VCaP (cell line): ENCODE measurements around the gene ABHD2.

Experiments
- H3K27ac ChIP-seq: fragments of 450-650 bp; 2 replicates; pipeline ENCODE4 v1.5.1; 2017
- CTCF ChIP-seq: fragments of 450-650 bp; conservative IDR thresholded peaks from 2 replicates; pipeline ENCODE4 v1.5.1; 2017; ENCODE audit warnings: mild to moderate bottlenecking, moderate library complexity

Gene ABHD2

DNA sequence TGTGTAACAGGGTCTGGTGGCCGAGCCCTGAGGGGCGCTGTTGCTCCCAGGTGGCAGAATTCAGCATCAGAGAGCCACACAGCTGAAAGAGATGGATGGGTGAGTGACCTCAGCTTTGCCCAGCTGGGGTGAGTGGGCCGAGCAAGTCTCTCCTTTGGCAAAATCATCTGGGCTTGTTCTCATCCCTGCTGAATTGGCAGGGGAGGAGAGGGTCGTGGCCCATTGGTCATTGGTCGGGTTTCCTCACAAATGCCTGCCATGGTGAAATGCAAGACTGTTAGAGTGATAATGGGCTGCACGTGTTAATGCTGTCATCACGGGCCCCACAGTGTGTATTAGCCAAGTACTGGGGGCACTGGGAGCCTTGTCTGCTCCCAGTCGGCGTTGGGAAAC lies 15.9 kb downstream of the ABHD2 start:
- no peak for TF ChIP-seq CTCF
- H3K27ac ChIP-seq = no peak overlapping the region

GRCh38 chr15:89105147-89105546 lies 16.9 kb downstream of the ABHD2 start:
- no peak overlapping the region for H3K27ac ChIP-seq
- no peak for TF ChIP-seq CTCF

- TF ChIP-seq CTCF = no peak
Observed at GRCh38 chr15:89106200-89106599, 17.9 kb downstream of the ABHD2 start.

DNA sequence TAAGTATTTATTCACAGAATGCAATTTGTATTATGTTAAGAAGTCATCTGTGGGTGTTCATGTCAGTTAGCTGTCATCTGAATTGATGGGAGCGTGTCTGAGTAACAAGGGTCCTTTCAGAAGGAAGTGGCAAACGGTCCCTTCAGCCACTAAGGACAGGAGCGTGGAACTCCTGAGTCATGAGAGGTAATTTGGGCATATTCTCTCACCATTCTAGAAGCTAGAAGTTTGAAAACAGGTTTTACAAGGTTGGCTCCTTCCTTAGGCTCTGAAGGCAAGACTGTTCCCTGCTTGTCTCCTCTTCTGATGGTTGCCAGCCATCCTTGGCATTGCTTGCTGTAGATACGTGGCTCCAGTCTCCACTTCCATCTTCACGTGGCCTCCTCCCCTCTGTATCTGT lies 19.7 kb downstream of the ABHD2 start:
- TF ChIP-seq CTCF = no peak
- peak overlapping the region; percentile 22; the same call in 1 of the 2 replicates for H3K27ac ChIP-seq

More at GRCh38 chr15:89106200-89106599, 17.9 kb downstream of the ABHD2 start:
- no peak overlapping the region for H3K27ac ChIP-seq

DNA sequence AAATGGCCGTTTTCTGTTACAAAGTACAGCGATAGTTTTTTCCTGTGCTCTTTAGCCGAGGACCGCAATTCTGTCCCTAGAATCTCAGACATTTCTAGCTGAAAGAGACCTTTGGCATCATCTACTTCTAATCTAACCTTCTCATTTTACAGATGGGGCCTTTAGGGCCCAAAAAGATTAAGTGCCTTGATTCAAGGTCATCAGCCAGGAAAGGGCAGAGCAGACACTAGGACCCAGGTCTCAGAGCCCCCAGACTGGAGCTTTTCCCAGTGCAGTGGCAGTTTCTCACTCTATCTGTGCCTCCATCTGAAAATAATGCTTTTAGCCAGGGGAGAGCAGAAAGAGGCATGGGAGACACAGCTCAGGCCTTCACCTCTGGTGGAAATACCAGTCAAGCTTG lies 20.6 kb downstream of the ABHD2 start:
- TF ChIP-seq CTCF = no peak
- peak overlapping the region; percentile 4; the same call in 1 of the 2 replicates for H3K27ac ChIP-seq

GRCh38 chr15:89109238-89109637 lies 21.0 kb downstream of the ABHD2 start:
- peak overlapping the region; percentile 4; the same call in 1 of the 2 replicates for H3K27ac ChIP-seq

GRCh38 chr15:89110060-89110459 lies 21.8 kb downstream of the ABHD2 start:
- H3K27ac ChIP-seq = peak overlapping the region; percentile 97; the same call in 1 of the 2 replicates
- TF ChIP-seq CTCF = no peak

More at GRCh38 chr15:89109238-89109637, 21.0 kb downstream of the ABHD2 start:
- TF ChIP-seq CTCF = no peak
